ENCODE data around the gene IL37.
"Not testable (repeated sequence)": the region's sequence is repeated elsewhere in the genome, so short reads cannot be mapped to it uniquely, and the experiment has no call there.

The IL37 gene

GRCh38 chr2:112923967-112924338 is 13.0 kb downstream of the IL37 start:
- DNase-seq: no peak

- DNase-seq: no peak
These were observed 13.4 kb downstream of the IL37 start for GRCh38 chr2:112924360-112924759.

- no peak for DNase-seq
These were observed 13.9 kb downstream of the IL37 start for GRCh38 chr2:112924821-112925220.

- no peak for DNase-seq
These were observed 15.7 kb downstream of the IL37 start for GRCh38 chr2:112926707-112927106.

GRCh38 chr2:112927745-112928144 is 16.8 kb downstream of the IL37 start:
- DNase-seq: no peak

- DNase-seq: no peak
These were observed 22.3 kb downstream of the IL37 start for GRCh38 chr2:112933261-112933660.

- DNase-seq: not testable (repeated sequence)
These were observed 23.2 kb downstream of the IL37 start for GRCh38 chr2:112934117-112934516.

GRCh38 chr2:112936927-112937232 is 25.9 kb downstream of the IL37 start:
- DNase-seq: no peak

- DNase-seq: no peak
These were observed 27.9 kb downstream of the IL37 start for GRCh38 chr2:112938904-112939303.

GRCh38 chr2:112939425-112939824 is 28.5 kb downstream of the IL37 start:
- DNase-seq: no peak

GRCh38 chr2:112940859-112941625 is 30.1 kb downstream of the IL37 start:
- no peak for DNase-seq

- peak; percentile 75 for DNase-seq
These were observed 31.0 kb downstream of the IL37 start for GRCh38 chr2:112941753-112942653.

GRCh38 chr2:112942654-112943002 is 31.7 kb downstream of the IL37 start:
- no peak for DNase-seq

GRCh38 chr2:112944971-112945370 is 34.0 kb downstream of the IL37 start:
- no peak for DNase-seq

- no peak for DNase-seq
These were observed 35.1 kb downstream of the IL37 start for GRCh38 chr2:112946086-112946485.

GRCh38 chr2:112947374-112947773 is 36.4 kb downstream of the IL37 start:
- no peak for DNase-seq

GRCh38 chr2:112949456-112949855 is 38.5 kb downstream of the IL37 start:
- no peak for DNase-seq

GRCh38 chr2:112954364-112954763 is 43.4 kb downstream of the IL37 start:
- DNase-seq: no peak

GRCh38 chr2:112957511-112957910 is 46.5 kb downstream of the IL37 start:
- DNase-seq: no peak

GRCh38 chr2:112958428-112959108 is 47.6 kb downstream of the IL37 start:
- peak; percentile 34 for DNase-seq

- no peak for DNase-seq
These were observed 48.3 kb downstream of the IL37 start for GRCh38 chr2:112959109-112959812.

GRCh38 chr2:112960230-112960825 is 49.4 kb downstream of the IL37 start:
- DNase-seq: no peak
